ENCODE measurements around the gene MINK1.

DNA sequence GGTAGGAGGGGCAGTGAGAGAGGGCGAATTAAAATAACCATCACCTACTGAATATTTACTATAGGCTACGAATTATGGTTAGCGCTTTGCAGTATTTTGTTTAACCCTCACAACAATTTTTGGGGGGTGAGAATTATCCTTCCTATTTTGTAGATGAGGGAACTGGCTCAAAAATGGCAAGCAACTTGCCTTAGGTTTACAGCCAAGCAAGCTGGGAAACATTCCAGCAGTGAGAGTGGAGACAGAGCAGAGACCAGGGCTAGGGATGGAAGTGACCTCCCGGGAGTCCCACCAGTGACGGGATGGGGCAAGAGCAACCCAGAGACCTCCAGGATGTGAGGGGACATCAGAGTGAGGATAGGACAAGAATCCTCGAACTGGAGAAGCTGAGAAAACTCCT lies 46.6 kb upstream of the MINK1 start:
- TF ChIP-seq, protein P1, sequence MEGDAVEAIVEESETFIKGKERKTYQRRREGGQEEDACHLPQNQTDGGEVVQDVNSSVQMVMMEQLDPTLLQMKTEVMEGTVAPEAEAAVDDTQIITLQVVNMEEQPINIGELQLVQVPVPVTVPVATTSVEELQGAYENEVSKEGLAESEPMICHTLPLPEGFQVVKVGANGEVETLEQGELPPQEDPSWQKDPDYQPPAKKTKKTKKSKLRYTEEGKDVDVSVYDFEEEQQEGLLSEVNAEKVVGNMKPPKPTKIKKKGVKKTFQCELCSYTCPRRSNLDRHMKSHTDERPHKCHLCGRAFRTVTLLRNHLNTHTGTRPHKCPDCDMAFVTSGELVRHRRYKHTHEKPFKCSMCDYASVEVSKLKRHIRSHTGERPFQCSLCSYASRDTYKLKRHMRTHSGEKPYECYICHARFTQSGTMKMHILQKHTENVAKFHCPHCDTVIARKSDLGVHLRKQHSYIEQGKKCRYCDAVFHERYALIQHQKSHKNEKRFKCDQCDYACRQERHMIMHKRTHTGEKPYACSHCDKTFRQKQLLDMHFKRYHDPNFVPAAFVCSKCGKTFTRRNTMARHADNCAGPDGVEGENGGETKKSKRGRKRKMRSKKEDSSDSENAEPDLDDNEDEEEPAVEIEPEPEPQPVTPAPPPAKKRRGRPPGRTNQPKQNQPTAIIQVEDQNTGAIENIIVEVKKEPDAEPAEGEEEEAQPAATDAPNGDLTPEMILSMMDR (IDR thresholded peaks at IDR 0.05): no peak
- TF ChIP-seq EZH2phosphoT487 (IDR thresholded peaks at IDR 0.05) (no peak), EZH2 (IDR thresholded peaks at IDR 0.05) (no peak)
